Muscle of leg (tissue), 11 donors: ENCODE measurements around the gene DLL4. TPM values are rescaled to one million over a fixed set of nuclear protein-coding genes. Genes with fewer than 3 reads are reported as not detected.
A peak's percentile ranks its signal among the peaks of the same experiment; 100 is the strongest.

Source experiments
- DNase-seq: peaks from one replicate; pipeline ENCODE4 v3.0.0; 2013
- H3K27ac ChIP-seq: one replicate; pipeline ENCODE4 v1.5.1; 2013; ENCODE audit warnings: mild to moderate bottlenecking, low read length, control low read depth
- H3K27me3 ChIP-seq: one replicate; pipeline ENCODE4 v1.6.1; 2013; ENCODE audit warnings: low read length; ENCODE audit not compliant: control insufficient read depth, insufficient read depth
- H3K36me3 ChIP-seq: one replicate; pipeline ENCODE4 v1.6.1; 2013; ENCODE audit warnings: low read length; ENCODE audit not compliant: control insufficient read depth, insufficient read depth
- H3K4me1 ChIP-seq: one replicate; pipeline ENCODE4 v1.6.1; 2013; ENCODE audit warnings: low read length; ENCODE audit not compliant: control insufficient read depth, insufficient read depth
- H3K4me3 ChIP-seq: one replicate; pipeline ENCODE4 v1.5.1; 2013; ENCODE audit warnings: low read length, control low read depth
- H3K9me3 ChIP-seq: replicated peaks from 2 replicates; pipeline ENCODE4 v1.6.1; 2013; ENCODE audit warnings: low read depth, low read length; ENCODE audit not compliant: control insufficient read depth
- WGBS: methylation state at CpG from one replicate; pipeline ENCODE4 v1.1.5; 2013; ENCODE audit warnings: missing lambda C conversion rate; ENCODE audit not compliant: insufficient coverage; 5-methylcytosine and 5-hydroxymethylcytosine counted together
- polyA plus RNA-seq, 8 donors: library from polyadenylated mRNA; unstranded; fragments of 120-200 nt; gene quantifications; one replicate each; pipeline versions ENCODE4 v1.2.1 to v1.2.3, GENCODE V29; 2013; ENCODE audit warnings: inconsistent platforms in 1 of 8, low replicate concordance in 1 of 8; ENCODE audit not compliant: insufficient read length in 8 of 8, insufficient read depth in 1 of 8
- total RNA-seq: library from RNA; stranded (reverse); fragments of 120-200 nt; gene quantifications from one replicate; pipeline ENCODE4 v1.2.4, GENCODE V29; 2013

Gene DLL4
- total and polyA plus RNA-seq, 9 donors: 8.7 to 17.9 (median 11.7) TPM

- Histone ChIP-seq H3K36me3 (peaks cover 63% of the 10 kb centered on the region), H3K4me3 (no peak overlapping the region), H3K9me3 (no peaks in the 10 kb centered on the region), H3K4me1 (no peaks in the 10 kb centered on the region), H3K27me3 (no peaks in the 10 kb centered on the region), H3K27ac (no peak overlapping the region)
- DNase-seq: no peak
- WGBS: 52% methylated on average over 6 of the region's 7 CpGs
Observed at GRCh38 chr15:40976819-40977218, 47.7 kb downstream of the DLL4 start.

DNA sequence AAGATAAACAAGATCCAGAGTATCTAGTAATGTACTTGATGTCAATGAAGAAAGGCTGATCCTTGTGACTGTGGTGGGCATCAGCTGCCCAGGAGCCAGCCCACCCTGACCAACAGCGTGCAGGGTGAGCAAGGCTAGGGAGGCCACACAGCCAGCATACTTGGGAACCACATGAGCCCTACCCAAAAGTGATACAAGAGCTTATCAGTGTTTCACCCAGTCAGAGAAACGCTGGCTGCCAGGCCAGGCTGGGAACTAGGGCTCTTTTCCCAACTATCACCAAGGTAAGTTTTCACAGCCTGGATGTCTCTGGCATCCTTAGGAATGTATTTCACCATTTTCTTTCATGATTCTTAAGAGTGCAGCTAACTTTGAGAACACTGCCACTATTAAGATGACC is 49.0 kb downstream of the DLL4 start:
- Histone ChIP-seq H3K4me3 (no peak overlapping the region), H3K27me3 (no peaks in the 10 kb centered on the region), H3K27ac (no peak overlapping the region), H3K4me1 (no peaks in the 10 kb centered on the region), H3K36me3 (peaks cover 77% of the 10 kb centered on the region), H3K9me3 (no peaks in the 10 kb centered on the region)
- no peak for DNase-seq
- WGBS: 88% methylated on average over 2 of the region's 2 CpGs

DNA sequence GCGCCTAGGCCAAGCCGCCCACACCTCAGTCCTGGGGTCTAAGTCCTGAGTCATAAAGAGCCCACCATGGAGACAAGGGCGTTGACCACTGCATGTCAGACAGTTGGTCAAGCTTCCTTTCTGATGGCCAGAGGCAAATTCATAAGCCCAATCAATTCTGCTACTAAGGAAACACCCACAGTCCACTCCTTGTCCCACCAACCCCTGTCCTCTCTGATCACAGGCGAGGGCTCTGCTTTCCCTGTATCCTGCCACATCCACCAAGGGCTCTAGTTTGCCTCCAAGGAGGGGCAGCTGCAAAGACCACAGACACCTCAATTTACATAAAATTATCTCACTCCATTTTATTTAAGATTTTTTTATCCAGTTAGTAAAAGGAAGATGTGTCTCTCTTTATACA is 49.4 kb downstream of the DLL4 start:
- no peaks in the 10 kb centered on the region for H3K9me3 ChIP-seq
- H3K4me3 ChIP-seq: no peak overlapping the region
- no peaks in the 10 kb centered on the region for H3K4me1 ChIP-seq
- peaks cover 81% of the 10 kb centered on the region for H3K36me3 ChIP-seq
- WGBS: 97% methylated on average over 4 of the region's 4 CpGs
- H3K27ac ChIP-seq: no peak overlapping the region
- DNase-seq: no peak
- no peaks in the 10 kb centered on the region for H3K27me3 ChIP-seq

- Histone ChIP-seq H3K27me3 (no peaks in the 10 kb centered on the region), H3K4me1 (no peaks in the 10 kb centered on the region), H3K27ac (no peak overlapping the region), H3K4me3 (no peak overlapping the region), H3K36me3 (peaks cover 96% of the 10 kb centered on the region), H3K9me3 (no peaks in the 10 kb centered on the region)
- 71% methylated on average over 1 of the region's 3 CpGs for WGBS
- DNase-seq: no peak
Observed at GRCh38 chr15:40981186-40981585, 52.0 kb downstream of the DLL4 start.

GRCh38 chr15:40982855-40983254 is 53.7 kb downstream of the DLL4 start:
- Histone ChIP-seq H3K4me3 (no peak overlapping the region), H3K27me3 (no peaks in the 10 kb centered on the region), H3K4me1 (no peaks in the 10 kb centered on the region), H3K36me3 (peaks cover 96% of the 10 kb centered on the region), H3K27ac (no peak overlapping the region), H3K9me3 (no peaks in the 10 kb centered on the region)
- WGBS: 84% methylated on average over 10 of the region's 13 CpGs
- DNase-seq: no peak

DNA sequence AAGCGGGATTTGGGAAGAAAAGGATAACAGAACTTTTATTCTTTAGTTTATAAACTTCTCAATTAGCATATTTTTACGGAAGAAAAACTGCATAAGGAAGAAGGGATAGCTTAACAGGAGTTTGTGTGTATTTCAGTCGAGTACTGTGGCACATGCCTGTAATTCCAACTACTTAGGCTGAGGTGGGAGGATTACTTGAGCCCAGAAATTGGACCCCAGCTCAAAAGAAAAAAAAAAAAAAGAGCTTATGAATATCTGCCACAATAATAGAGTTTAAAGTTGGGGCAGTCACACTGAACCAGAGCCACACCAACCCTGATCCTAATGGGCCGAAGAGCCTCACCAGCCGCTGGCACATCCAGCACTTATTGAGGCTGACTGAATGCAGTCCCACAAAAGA is 55.3 kb downstream of the DLL4 start:
- H3K9me3 ChIP-seq: no peaks in the 10 kb centered on the region
- peaks cover 89% of the 10 kb centered on the region for H3K36me3 ChIP-seq
- H3K4me1 ChIP-seq: no peaks in the 10 kb centered on the region
- no peaks in the 10 kb centered on the region for H3K27me3 ChIP-seq
- H3K4me3 ChIP-seq: no peak overlapping the region
- H3K27ac ChIP-seq: no peak overlapping the region
- no CpG with 5 or more reads among the region's 5 CpGs for WGBS
- no peak for DNase-seq

- Histone ChIP-seq H3K36me3 (peaks cover 88% of the 10 kb centered on the region), H3K27ac (no peak overlapping the region), H3K4me1 (no peaks in the 10 kb centered on the region), H3K27me3 (no peaks in the 10 kb centered on the region), H3K9me3 (no peaks in the 10 kb centered on the region), H3K4me3 (no peak overlapping the region)
- WGBS: 86% methylated on average over 1 of the region's 4 CpGs
- DNase-seq: no peak
Observed at GRCh38 chr15:40984964-40985363, 55.8 kb downstream of the DLL4 start.

DNA sequence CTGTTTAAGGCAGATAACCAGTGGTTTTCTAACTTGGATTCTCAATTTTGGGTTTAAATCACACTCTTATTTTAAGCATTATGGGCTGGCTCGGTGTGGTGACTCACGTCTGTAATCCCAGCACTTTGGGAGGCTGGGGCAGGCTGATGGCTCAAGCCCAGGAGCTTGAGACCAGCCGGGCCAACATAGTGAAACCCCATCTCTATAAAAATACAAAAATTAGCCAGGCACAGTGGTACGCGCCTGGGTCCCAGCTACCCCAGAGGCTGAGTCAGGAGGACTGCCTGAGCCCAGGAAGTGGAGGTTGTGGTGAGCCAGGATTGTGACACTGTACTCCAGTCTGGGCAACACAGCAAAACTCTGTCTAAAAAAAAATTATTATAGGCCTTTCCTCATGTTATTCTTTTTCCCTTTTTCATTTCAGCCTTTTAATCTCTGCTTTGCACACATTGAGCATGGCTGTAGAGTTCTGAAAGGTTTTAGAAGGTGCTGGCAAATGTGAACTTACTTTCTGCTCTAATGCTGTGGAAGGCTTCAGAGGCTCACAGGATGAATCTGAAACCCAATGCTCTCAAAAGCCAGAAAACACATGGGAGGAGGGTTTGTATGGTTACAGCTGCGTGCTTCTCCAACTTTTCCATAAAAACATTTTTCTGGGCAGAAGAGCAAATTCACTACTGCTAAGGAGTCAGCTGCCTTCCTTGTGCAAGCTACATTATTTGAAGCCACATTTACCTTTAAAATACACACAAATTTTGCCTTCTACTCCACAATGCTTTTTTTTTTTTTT is 56.6 kb downstream of the DLL4 start:
- WGBS: no CpG with 5 or more reads among the region's 6 CpGs
- Histone ChIP-seq H3K4me3 (no peak overlapping the region), H3K4me1 (no peaks in the 10 kb centered on the region), H3K27me3 (no peaks in the 10 kb centered on the region), H3K9me3 (no peaks in the 10 kb centered on the region), H3K27ac (no peak overlapping the region), H3K36me3 (peaks cover 88% of the 10 kb centered on the region)
- DNase-seq: peak; percentile 73

- Histone ChIP-seq H3K4me3 (no peak overlapping the region), H3K9me3 (no peaks in the 10 kb centered on the region), H3K36me3 (peaks cover 79% of the 10 kb centered on the region), H3K27ac (no peak overlapping the region), H3K27me3 (no peaks in the 10 kb centered on the region), H3K4me1 (no peaks in the 10 kb centered on the region)
- no CpG with 5 or more reads among the region's 7 CpGs for WGBS
- DNase-seq: no peak
Observed at GRCh38 chr15:40986820-40987219, 57.7 kb downstream of the DLL4 start.

DNA sequence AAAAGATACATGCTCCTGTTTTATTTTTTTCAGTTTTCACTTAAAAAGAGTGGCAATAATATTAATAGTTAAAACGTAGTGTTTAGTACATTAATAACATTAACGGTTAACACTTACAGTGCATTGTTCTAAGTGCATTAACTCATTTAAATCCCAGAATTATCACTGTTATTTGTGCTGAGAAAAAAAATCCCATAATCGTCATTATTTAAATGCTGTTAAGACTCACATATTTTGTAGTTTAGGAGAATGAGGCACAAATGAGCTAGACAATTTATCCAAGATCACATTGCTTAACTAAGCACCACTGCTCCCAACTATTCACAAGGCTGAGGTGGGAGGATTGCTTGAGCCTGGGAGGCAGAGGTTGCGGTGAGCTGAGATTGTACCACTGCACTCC is 59.0 kb downstream of the DLL4 start:
- DNase-seq: no peak
- no peak overlapping the region for H3K4me3 ChIP-seq
- peaks cover 72% of the 10 kb centered on the region for H3K36me3 ChIP-seq
- H3K4me1 ChIP-seq: no peaks in the 10 kb centered on the region
- no peak overlapping the region for H3K27ac ChIP-seq
- H3K27me3 ChIP-seq: no peaks in the 10 kb centered on the region
- H3K9me3 ChIP-seq: no peaks in the 10 kb centered on the region
- WGBS: no CpG with 5 or more reads among the region's 4 CpGs
